KMS-11 (cell line): Measurements from ENCODE around the gene MASP2.

Experiments
- H2AFZ ChIP-seq: fragments of 200-600 bp; sonication (generic); 2 replicates; pipeline ENCODE4 v1.6.1; 2016; ENCODE audit warnings: antibody characterized with exemption, mixed run types, low read depth
- H3K27ac ChIP-seq: fragments of 200-600 bp; sonication (generic); 2 replicates; pipeline ENCODE4 v1.6.1; 2016; ENCODE audit warnings: mild to moderate bottlenecking, mixed run types
- H3K27me3 ChIP-seq: fragments of 200-600 bp; sonication (generic); 2 replicates; pipeline ENCODE4 v1.6.1; 2017; ENCODE audit warnings: mild to moderate bottlenecking, low read depth, mixed run types, moderate library complexity; ENCODE audit not compliant: insufficient read depth
- H3K36me3 ChIP-seq: fragments of 200-600 bp; sonication (generic); 2 replicates; pipeline ENCODE4 v1.6.1; 2017; ENCODE audit warnings: mild to moderate bottlenecking, mixed run types; ENCODE audit not compliant: insufficient read depth
- H3K4me1 ChIP-seq: fragments of 200-600 bp; sonication (generic); 2 replicates; pipeline ENCODE4 v1.6.1; 2016; ENCODE audit warnings: mild to moderate bottlenecking, low read depth, mixed run types; ENCODE audit not compliant: poor library complexity, severe bottlenecking
- H3K4me2 ChIP-seq: fragments of 200-600 bp; sonication (generic); 2 replicates; pipeline ENCODE4 v1.7.0; 2016; ENCODE audit warnings: mild to moderate bottlenecking, mixed run types
- H3K4me3 ChIP-seq: fragments of 200-600 bp; sonication (generic); IDR thresholded peaks from 2 replicates; pipeline ENCODE4 v1.6.1; 2017; ENCODE audit warnings: low read depth, low read length, mixed read lengths; ENCODE audit not compliant: insufficient read depth
- H3K79me2 ChIP-seq: fragments of 200-600 bp; sonication (generic); 2 replicates; pipeline ENCODE4 v1.6.1; 2016; ENCODE audit warnings: low read depth, mixed run types; ENCODE audit not compliant: insufficient read depth
- H3K9ac ChIP-seq: fragments of 200-600 bp; sonication (generic); 2 replicates; pipeline ENCODE4 v1.6.1; 2016; ENCODE audit warnings: mild to moderate bottlenecking, mixed run types
- H4K20me1 ChIP-seq: fragments of 200-600 bp; sonication (generic); 2 replicates; pipeline ENCODE4 v1.6.1; 2016; ENCODE audit warnings: mild to moderate bottlenecking, mixed run types; ENCODE audit not compliant: insufficient read depth
- CTCF ChIP-seq: fragments of 200-600 bp; sonication (generic); conservative IDR thresholded peaks from 2 replicates; pipeline ENCODE4 v1.6.1; 2017; ENCODE audit warnings: low read depth, mild to moderate bottlenecking, antibody characterized with exemption, low read length, moderate library complexity, mixed read lengths

The MASP2 gene

GRCh38 chr1:11026903-11027302, 20.1 kb downstream of the MASP2 start:
- Histone ChIP-seq H3K27ac (no peak overlapping the region), H2AFZ (no peak overlapping the region), H3K27me3 (no peaks in the 10 kb centered on the region), H3K4me2 (no peak overlapping the region), H3K4me1 (no peaks in the 10 kb centered on the region), H3K36me3 (peaks cover 1% of the 10 kb centered on the region; the same call in 1 of the 2 replicates), H4K20me1 (peaks cover 5% of the 10 kb centered on the region; the same call in 1 of the 2 replicates), H3K4me3 (no peak overlapping the region), H3K79me2 (no peaks in the 10 kb centered on the region), H3K9ac (no peak overlapping the region)
- no peak for TF ChIP-seq CTCF

GRCh38 chr1:11026052-11026451, 21.0 kb downstream of the MASP2 start:
- Histone ChIP-seq H3K36me3 (peaks cover 3% of the 10 kb centered on the region; the same call in 1 of the 2 replicates), H3K4me3 (no peak overlapping the region), H3K4me2 (no peak overlapping the region), H4K20me1 (peaks cover 10% of the 10 kb centered on the region), H3K27me3 (no peaks in the 10 kb centered on the region), H2AFZ (no peak overlapping the region), H3K4me1 (no peaks in the 10 kb centered on the region), H3K27ac (no peak overlapping the region), H3K79me2 (no peaks in the 10 kb centered on the region), H3K9ac (no peak overlapping the region)
- no peak for TF ChIP-seq CTCF

GRCh38 chr1:11025618-11026017, 21.4 kb downstream of the MASP2 start:
- H2AFZ ChIP-seq = no peak overlapping the region
- no peak overlapping the region for H3K4me2 ChIP-seq
- H3K4me1 ChIP-seq = no peaks in the 10 kb centered on the region
- no peak overlapping the region for H3K4me3 ChIP-seq
- no peak overlapping the region for H3K9ac ChIP-seq
- H3K27ac ChIP-seq = no peak overlapping the region
- peaks cover 14% of the 10 kb centered on the region for H4K20me1 ChIP-seq
- TF ChIP-seq CTCF = no peak
- no peaks in the 10 kb centered on the region for H3K79me2 ChIP-seq
- peaks cover 6% of the 10 kb centered on the region; the same call in 1 of the 2 replicates for H3K36me3 ChIP-seq
- no peaks in the 10 kb centered on the region for H3K27me3 ChIP-seq

GRCh38 chr1:11024874-11025203, 22.2 kb downstream of the MASP2 start:
- H3K9ac ChIP-seq = no peak overlapping the region
- peaks cover 12% of the 10 kb centered on the region; the same call in 1 of the 2 replicates for H3K36me3 ChIP-seq
- H3K4me1 ChIP-seq = no peaks in the 10 kb centered on the region
- peaks cover 14% of the 10 kb centered on the region for H4K20me1 ChIP-seq
- H3K79me2 ChIP-seq = no peaks in the 10 kb centered on the region
- H3K27ac ChIP-seq = no peak overlapping the region
- no peak overlapping the region for H3K4me2 ChIP-seq
- no peak overlapping the region for H2AFZ ChIP-seq
- H3K27me3 ChIP-seq = no peaks in the 10 kb centered on the region
- no peak overlapping the region for H3K4me3 ChIP-seq
- no peak for TF ChIP-seq CTCF
